ENCODE data around the gene TSPAN7. TPM values are rescaled to one million over a fixed set of nuclear protein-coding genes. Genes with fewer than 3 reads are reported as not detected.

TSPAN7 gene, protein sequence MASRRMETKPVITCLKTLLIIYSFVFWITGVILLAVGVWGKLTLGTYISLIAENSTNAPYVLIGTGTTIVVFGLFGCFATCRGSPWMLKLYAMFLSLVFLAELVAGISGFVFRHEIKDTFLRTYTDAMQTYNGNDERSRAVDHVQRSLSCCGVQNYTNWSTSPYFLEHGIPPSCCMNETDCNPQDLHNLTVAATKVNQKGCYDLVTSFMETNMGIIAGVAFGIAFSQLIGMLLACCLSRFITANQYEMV
- total RNA-seq: 27.3 TPM

- peak; percentile 80 for DNase-seq (ENCODE audit: low spot score)
Measured at GRCh38 chrX:38561126-38561868, at the start of gene TSPAN7. TSS of gene TSPAN7 (plus strand) at chrX:38561542. CDS start at chrX:38561547, 5 bp downstream.

GRCh38 chrX:38513112-38513742, 48.1 kb upstream of the TSPAN7 start:
- no peak for DNase-seq (ENCODE audit: low spot score)

DNA sequence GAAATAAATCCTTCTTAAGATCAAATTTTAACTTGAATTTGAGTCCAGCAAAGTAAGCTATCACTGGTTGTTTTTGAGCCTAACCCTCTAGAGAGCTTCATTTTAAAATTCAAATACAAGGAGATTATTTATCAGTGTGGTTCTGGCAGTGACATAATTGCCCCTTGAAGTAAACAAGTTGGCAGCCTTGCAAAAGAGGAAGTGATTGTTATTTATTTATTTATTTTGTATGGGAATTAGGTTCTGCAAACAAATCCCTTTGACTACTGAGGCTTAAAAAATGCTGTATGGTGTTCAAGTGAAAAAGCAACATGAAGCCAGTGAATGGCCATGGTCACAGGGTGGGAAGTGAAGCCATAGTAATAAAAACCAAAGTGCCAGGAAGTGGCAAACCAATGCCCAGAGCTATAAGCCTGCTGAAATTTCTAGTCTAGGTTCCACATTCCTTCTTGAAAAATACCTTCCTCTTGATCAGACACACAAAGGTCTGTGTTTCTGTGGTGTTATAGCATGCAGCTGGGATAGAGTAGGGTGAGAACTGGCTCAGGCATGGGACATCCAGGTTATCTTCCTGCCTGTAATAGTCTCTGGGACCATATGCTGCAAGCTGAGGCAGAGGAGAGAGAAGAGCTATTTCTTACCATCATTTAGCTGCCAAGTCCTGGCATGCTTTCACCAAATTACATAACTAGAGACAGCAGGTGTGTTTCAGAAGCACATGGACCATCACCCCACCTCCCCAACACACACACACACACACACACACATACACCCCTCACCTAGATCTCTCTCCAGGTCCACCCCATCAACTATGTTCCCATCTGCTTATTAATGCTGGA, 47.1 kb upstream of the TSPAN7 start:
- DNase-seq (ENCODE audit: low spot score): no peak

GRCh38 chrX:38515291-38515690, 46.1 kb upstream of the TSPAN7 start:
- DNase-seq (ENCODE audit: low spot score): no peak

GRCh38 chrX:38516196-38516774, 45.1 kb upstream of the TSPAN7 start:
- DNase-seq (ENCODE audit: low spot score): no peak

DNA sequence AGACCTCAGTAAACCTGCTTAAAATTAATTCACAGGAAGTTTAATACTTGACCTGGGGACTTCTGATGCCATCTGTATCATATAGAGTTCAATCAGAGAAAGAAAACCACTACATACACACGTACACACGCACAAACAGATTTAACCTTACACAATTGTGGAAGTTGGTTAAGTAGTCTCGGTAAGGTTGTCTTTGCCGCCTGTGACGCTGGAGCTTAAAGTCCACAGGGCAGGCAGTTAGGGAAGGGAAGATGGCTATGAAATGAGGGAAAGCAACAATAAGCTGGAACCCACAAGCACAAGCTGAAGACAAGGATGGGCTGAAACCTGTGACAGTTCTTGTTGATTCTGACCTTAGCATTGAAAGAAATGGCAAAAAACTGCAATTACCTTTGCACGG, 41.7 kb upstream of the TSPAN7 start:
- no peak for DNase-seq (ENCODE audit: low spot score)

- no peak for DNase-seq (ENCODE audit: low spot score)
Measured at GRCh38 chrX:38538134-38538533, 23.2 kb upstream of the TSPAN7 start.

- no peak for DNase-seq (ENCODE audit: low spot score)
Measured at GRCh38 chrX:38539748-38540147, 21.6 kb upstream of the TSPAN7 start.

- DNase-seq (ENCODE audit: low spot score): no peak
Measured at GRCh38 chrX:38548508-38548907, 12.8 kb upstream of the TSPAN7 start.

DNA sequence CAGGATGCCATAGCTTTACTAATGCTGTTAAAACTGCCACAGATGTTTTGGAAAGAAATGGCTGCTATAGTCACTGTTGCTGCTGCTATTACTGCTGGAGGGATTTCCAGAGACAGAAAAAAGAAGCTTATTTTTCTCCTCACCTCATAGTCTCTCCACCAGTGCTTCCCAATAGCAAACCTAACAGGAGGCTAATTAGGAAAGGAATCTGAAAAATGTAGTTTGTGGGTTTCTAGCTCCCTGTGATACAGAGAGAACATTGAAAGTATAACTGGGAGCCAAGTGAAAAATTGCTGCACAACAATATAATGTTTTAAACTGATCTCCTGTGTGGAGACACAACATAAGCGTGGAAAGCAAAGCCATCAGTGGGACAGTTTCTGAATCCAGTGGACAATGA, 8.6 kb upstream of the TSPAN7 start:
- no peak for DNase-seq (ENCODE audit: low spot score)

- DNase-seq (ENCODE audit: low spot score): no peak
Measured at GRCh38 chrX:38558686-38559085, 2.7 kb upstream of the TSPAN7 start.

GRCh38 chrX:38560776-38561125, 591 bp upstream of the TSPAN7 start:
- DNase-seq (ENCODE audit: low spot score): no peak

GRCh38 chrX:38561951-38562719, 793 bp downstream of the TSPAN7 start:
- peak; percentile 10 for DNase-seq (ENCODE audit: low spot score)

GRCh38 chrX:38563030-38563429, 1.7 kb downstream of the TSPAN7 start:
- no peak for DNase-seq (ENCODE audit: low spot score)

GRCh38 chrX:38570396-38570795, 9.1 kb downstream of the TSPAN7 start:
- DNase-seq (ENCODE audit: low spot score): no peak

DNA sequence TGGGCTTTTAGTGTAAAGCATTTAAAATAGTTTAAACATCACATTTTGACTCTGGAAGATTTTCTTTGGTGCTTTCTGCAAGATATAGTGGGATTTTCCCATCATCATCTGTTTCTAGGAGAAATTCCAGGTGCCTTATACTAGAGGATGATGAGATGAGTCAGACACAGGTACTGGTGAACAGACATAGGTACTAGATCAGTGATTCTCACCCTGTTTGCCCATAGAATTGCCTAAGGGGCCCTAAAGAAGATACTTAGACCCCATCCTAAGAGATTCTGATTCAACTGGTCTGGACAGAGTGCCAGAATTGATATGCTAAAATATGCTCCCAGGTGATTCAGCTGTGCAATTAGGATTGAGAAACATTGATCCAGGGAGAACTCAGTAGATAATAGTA, 9.7 kb downstream of the TSPAN7 start:
- DNase-seq (ENCODE audit: low spot score): no peak

- no peak for DNase-seq (ENCODE audit: low spot score)
Measured at GRCh38 chrX:38574858-38575257, 13.5 kb downstream of the TSPAN7 start.

- DNase-seq (ENCODE audit: low spot score): no peak
Measured at GRCh38 chrX:38575888-38576287, 14.5 kb downstream of the TSPAN7 start.

DNA sequence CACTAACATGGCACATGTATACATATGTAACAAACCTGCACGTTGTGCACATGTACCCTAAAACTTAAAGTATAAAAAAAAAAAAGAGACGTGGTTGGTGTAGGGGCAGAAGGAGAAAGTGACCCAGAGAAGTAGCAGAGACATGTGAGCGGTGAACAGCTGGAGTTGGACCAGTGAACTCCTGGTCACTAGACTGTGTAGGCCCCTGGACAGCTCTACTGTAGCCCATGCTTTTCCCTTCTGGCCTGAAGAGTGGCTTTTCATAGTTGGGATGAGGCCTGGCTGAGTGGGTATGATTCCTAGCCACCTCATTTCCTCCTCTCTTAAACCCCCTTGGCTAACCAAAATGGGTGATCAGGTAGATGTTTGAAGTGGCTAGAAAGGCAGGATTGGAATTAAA, 16.4 kb downstream of the TSPAN7 start:
- no peak for DNase-seq (ENCODE audit: low spot score)

DNA sequence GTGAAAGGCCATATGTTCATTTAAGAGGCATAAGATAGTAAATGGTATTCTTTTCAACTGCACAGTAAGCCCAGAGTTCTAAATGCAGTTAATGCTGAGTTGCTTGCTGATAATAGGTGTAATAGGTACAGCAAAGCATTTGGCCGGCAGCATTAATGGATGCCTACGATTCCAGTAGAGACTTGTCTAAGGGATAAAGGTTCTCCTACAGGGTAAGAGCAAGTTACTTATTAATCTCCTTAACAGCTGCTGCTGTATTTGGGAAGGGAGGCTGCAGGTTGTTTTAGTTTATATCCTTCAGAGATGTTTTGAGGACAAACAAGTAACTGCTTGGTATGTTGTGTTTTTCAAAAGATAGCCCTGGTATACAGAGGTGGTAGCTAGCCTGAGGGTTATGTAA, 16.8 kb downstream of the TSPAN7 start:
- no peak for DNase-seq (ENCODE audit: low spot score)

DNA sequence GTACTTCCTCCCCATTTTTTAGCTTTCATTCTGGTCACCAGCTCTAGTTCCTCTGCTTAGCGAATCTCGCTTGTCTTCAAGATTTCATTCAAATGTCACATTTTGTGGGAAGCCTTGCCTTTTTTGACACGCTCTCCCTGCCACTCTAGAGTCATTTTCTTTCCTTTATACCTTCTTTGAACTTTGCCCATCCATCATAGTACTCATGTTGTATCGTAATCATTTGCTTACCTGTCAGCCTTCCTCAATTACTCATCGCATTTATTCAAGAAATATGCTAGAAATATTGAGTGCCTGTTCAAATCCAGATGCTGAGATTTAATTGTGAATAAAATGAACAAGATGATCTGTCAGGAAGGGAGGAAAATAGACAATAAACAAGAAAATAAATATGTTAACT, 21.8 kb downstream of the TSPAN7 start:
- no peak for DNase-seq (ENCODE audit: low spot score)
